ENCODE results near the gene N4BP2. TPM values are rescaled to one million over a fixed set of nuclear protein-coding genes. Genes with fewer than 3 reads are reported as not detected.

N4BP2 gene
- total and polyA plus RNA-seq, 4 donors = 1.8 to 33.6 (median 5.9) TPM

DNA sequence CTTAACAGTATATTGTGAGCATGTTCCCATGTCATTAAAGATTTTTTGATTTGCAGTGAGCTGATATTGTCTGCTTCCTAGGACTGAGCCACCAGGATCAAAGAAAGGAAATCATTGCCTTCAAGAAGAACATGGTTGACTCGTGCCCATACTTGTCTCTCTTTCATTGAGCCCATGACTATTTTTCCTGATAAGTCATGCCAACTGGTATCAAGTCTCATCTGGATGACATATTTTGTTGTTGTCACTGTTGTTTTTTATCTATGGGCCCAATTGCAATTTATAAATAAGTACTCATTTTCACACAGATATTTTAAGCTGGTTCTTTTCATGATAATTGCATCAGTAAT, 130.0 kb downstream of the N4BP2 start:
- WGBS, 2 donors = 89 to 96% methylated on average over 1 of the region's 1 CpG

DNA sequence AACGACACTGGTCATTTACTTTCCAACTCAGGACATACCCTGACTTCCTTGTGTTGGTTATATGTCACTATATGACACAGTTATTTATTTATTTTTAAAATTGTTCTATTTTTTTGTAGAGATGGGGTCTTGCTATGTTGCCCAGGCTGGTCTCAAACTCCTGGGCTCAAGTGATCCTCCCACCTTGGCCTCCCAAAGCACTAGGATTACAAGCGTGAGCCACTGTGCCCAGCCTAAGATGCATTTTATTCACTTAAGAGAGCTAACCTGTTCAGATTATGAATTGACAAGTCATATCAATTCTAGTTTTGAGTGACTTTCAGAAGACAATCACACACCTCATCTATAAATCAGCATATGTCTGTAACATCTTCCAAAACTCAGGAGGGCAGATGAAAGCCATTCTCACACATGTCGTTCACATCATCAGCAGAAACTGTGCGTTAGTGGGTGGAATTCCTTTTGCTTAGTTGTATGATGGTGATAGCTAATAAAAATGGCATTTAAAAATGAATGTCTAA, 130.8 kb downstream of the N4BP2 start:
- H3K27ac ChIP-seq (ENCODE audit: low read depth in 1 of 2, low read length in 1 of 2) = no peak overlapping the region
- no peak for ATAC-seq (ENCODE audit: insufficient read depth, low FRiP score)
- 95% methylated on average over 4 of the region's 4 CpGs for WGBS, 2 donors
- H3K4me3 ChIP-seq = no peak overlapping the region
- DNase-seq = no peak
- H3K36me3 ChIP-seq (ENCODE audit: control insufficient read depth in 4 of 4, insufficient read depth in 4 of 4, low read length in 4 of 4) = no peaks in the 10 kb centered on the region
- TF ChIP-seq CTCF (IDR thresholded peaks at IDR 0.05; ENCODE audit: control extremely low read depth, extremely low read depth) = no peak
- H3K9me3 ChIP-seq (ENCODE audit: control insufficient read depth in 4 of 4, insufficient read depth in 3 of 4, low read length in 3 of 4) = no peaks in the 10 kb centered on the region
- no peaks in the 10 kb centered on the region for H3K27me3 ChIP-seq (ENCODE audit: control insufficient read depth in 3 of 3, insufficient read depth in 3 of 3, low read length in 2 of 3)
- H3K4me1 ChIP-seq (ENCODE audit: control insufficient read depth in 5 of 5, insufficient read depth in 5 of 5, low read length in 5 of 5) = peaks cover 0 to 3% (median 0%) of the 10 kb centered on the region in 5 donors
- no peak overlapping the region for H3K9ac ChIP-seq (ENCODE audit: insufficient read depth in 1 of 2, low read length in 2 of 2)

More for the DNA sequence above, 130.0 kb downstream of the N4BP2 start:
- no peaks in the 10 kb centered on the region for H3K36me3 ChIP-seq (ENCODE audit: control insufficient read depth in 4 of 4, insufficient read depth in 4 of 4, low read length in 4 of 4)
- H3K9me3 ChIP-seq (ENCODE audit: control insufficient read depth in 4 of 4, insufficient read depth in 3 of 4, low read length in 3 of 4) = no peaks in the 10 kb centered on the region
- TF ChIP-seq CTCF (IDR thresholded peaks at IDR 0.05; ENCODE audit: control extremely low read depth, extremely low read depth) = no peak
- peaks cover 0 to 3% (median 0%) of the 10 kb centered on the region in 5 donors for H3K4me1 ChIP-seq (ENCODE audit: control insufficient read depth in 5 of 5, insufficient read depth in 5 of 5, low read length in 5 of 5)
- no peak overlapping the region for H3K9ac ChIP-seq (ENCODE audit: insufficient read depth in 1 of 2, low read length in 2 of 2)
- H3K4me3 ChIP-seq = no peak overlapping the region
- no peak for ATAC-seq (ENCODE audit: insufficient read depth, low FRiP score)
- no peak for DNase-seq
- H3K27ac ChIP-seq (ENCODE audit: low read depth in 1 of 2, low read length in 1 of 2) = no peak overlapping the region
- H3K27me3 ChIP-seq (ENCODE audit: control insufficient read depth in 3 of 3, insufficient read depth in 3 of 3, low read length in 2 of 3) = no peaks in the 10 kb centered on the region

- Histone ChIP-seq H3K9me3 (ENCODE audit: control insufficient read depth in 4 of 4, insufficient read depth in 3 of 4, low read length in 3 of 4) (no peaks in the 10 kb centered on the region), H3K36me3 (ENCODE audit: control insufficient read depth in 4 of 4, insufficient read depth in 4 of 4, low read length in 4 of 4) (no peaks in the 10 kb centered on the region), H3K27me3 (ENCODE audit: control insufficient read depth in 3 of 3, insufficient read depth in 3 of 3, low read length in 2 of 3) (no peaks in the 10 kb centered on the region), H3K4me3 (no peak overlapping the region), H3K27ac (ENCODE audit: low read depth in 1 of 2, low read length in 1 of 2) (no peak overlapping the region), H3K4me1 (ENCODE audit: control insufficient read depth in 5 of 5, insufficient read depth in 5 of 5, low read length in 5 of 5) (peaks cover 0 to 10% (median 0%) of the 10 kb centered on the region in 5 donors), H3K9ac (ENCODE audit: insufficient read depth in 1 of 2, low read length in 2 of 2) (no peak overlapping the region)
- ATAC-seq (ENCODE audit: insufficient read depth, low FRiP score) = no peak
- no peak for TF ChIP-seq CTCF (IDR thresholded peaks at IDR 0.05; ENCODE audit: control extremely low read depth, extremely low read depth)
- peak; percentile 42 to 78 (median 69) for DNase-seq
- 41 to 70% methylated on average over 5 of the region's 5 CpGs for WGBS, 2 donors
Observed at GRCh38 chr4:40190019-40190418, 133.4 kb downstream of the N4BP2 start.

GRCh38 chr4:40190465-40190864, 133.8 kb downstream of the N4BP2 start:
- Histone ChIP-seq H3K9ac (ENCODE audit: insufficient read depth in 1 of 2, low read length in 2 of 2) (no peak overlapping the region), H3K4me1 (ENCODE audit: control insufficient read depth in 5 of 5, insufficient read depth in 5 of 5, low read length in 5 of 5) (peaks cover 0 to 10% (median 0%) of the 10 kb centered on the region in 5 donors), H3K9me3 (ENCODE audit: control insufficient read depth in 4 of 4, insufficient read depth in 3 of 4, low read length in 3 of 4) (peaks cover 0 to 2% (median 0%) of the 10 kb centered on the region in 4 donors), H3K4me3 (no peak overlapping the region), H3K27ac (ENCODE audit: low read depth in 1 of 2, low read length in 1 of 2) (no peak overlapping the region), H3K36me3 (ENCODE audit: control insufficient read depth in 4 of 4, insufficient read depth in 4 of 4, low read length in 4 of 4) (no peaks in the 10 kb centered on the region), H3K27me3 (ENCODE audit: control insufficient read depth in 3 of 3, insufficient read depth in 3 of 3, low read length in 2 of 3) (no peaks in the 10 kb centered on the region)
- TF ChIP-seq CTCF (IDR thresholded peaks at IDR 0.05; ENCODE audit: control extremely low read depth, extremely low read depth) = no peak
- ATAC-seq (ENCODE audit: insufficient read depth, low FRiP score) (no peak), DNase-seq (no peak)
- 84 to 87% methylated on average over 5 of the region's 5 CpGs for WGBS, 2 donors

Measured in lung (tissue), 12 donors.